ENCODE results near the gene CAGE1. TPM values are rescaled to one million over a fixed set of nuclear protein-coding genes. Genes with fewer than 3 reads are reported as not detected.

Gene CAGE1
- total RNA-seq, 1 donor from 2014 or later = not detected

DNA sequence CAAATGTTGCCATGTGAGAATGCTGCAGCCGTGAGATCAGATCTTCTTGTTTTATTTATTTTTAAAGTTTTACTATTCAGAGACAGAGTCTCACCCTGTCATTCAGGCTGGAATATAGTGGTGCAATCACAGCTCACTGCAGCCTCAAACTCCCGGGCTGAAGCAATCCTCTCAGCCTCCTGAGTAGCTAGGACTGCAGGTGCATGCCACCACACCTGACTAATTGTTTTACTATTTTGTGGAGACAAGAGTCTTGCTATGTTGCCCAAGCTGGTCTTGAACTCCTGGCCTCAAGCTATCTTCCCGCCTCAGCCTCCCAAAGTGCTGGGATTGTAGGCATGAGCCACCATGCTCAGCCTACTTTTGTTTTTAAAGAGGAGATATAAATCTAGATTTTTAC is 54.0 kb downstream of the CAGE1 start:
- DNase-seq (ENCODE audit: low spot score in 2 of 2) = no peak
- H3K4me1 ChIP-seq = no peaks in the 10 kb centered on the region
- TF ChIP-seq, protein P1, sequence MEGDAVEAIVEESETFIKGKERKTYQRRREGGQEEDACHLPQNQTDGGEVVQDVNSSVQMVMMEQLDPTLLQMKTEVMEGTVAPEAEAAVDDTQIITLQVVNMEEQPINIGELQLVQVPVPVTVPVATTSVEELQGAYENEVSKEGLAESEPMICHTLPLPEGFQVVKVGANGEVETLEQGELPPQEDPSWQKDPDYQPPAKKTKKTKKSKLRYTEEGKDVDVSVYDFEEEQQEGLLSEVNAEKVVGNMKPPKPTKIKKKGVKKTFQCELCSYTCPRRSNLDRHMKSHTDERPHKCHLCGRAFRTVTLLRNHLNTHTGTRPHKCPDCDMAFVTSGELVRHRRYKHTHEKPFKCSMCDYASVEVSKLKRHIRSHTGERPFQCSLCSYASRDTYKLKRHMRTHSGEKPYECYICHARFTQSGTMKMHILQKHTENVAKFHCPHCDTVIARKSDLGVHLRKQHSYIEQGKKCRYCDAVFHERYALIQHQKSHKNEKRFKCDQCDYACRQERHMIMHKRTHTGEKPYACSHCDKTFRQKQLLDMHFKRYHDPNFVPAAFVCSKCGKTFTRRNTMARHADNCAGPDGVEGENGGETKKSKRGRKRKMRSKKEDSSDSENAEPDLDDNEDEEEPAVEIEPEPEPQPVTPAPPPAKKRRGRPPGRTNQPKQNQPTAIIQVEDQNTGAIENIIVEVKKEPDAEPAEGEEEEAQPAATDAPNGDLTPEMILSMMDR (IDR thresholded peaks at IDR 0.05) = no peak
- H3K9me3 ChIP-seq = no peaks in the 10 kb centered on the region
- H3K27me3 ChIP-seq = no peaks in the 10 kb centered on the region
- no peak overlapping the region for H3K4me3 ChIP-seq
- H3K36me3 ChIP-seq = no peaks in the 10 kb centered on the region
- intact Hi-C loops (cut with DNase I) = no loop called here
- no peak overlapping the region for H3K27ac ChIP-seq

DNA sequence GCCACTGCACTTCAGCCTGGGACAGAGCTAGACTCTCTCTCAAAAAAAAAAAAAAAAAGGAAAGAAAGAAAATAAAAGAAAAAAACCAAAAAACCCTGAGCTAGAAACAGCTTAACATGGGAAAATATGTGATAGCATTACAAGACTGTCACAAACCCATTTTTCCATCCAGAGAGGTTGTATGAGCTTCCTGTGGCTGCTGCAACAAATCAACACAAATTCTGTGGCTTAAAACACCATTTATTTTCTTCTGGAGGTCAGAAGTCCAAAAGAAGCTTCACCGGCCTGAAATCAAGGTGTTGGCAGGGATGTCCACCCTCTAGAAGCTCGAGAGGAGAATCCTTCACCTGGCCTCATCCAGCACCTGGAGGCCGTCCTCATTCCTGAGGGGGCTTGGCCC is 54.9 kb downstream of the CAGE1 start:
- Histone ChIP-seq H3K4me1 (no peaks in the 10 kb centered on the region), H3K27me3 (no peaks in the 10 kb centered on the region), H3K27ac (no peak overlapping the region), H3K4me3 (no peak overlapping the region), H3K36me3 (no peaks in the 10 kb centered on the region), H3K9me3 (no peaks in the 10 kb centered on the region)
- TF ChIP-seq, protein P1 (IDR thresholded peaks at IDR 0.05) = no peak
- no peak for DNase-seq (ENCODE audit: low spot score in 2 of 2)
- intact Hi-C loops (cut with DNase I) = no loop called here

DNA sequence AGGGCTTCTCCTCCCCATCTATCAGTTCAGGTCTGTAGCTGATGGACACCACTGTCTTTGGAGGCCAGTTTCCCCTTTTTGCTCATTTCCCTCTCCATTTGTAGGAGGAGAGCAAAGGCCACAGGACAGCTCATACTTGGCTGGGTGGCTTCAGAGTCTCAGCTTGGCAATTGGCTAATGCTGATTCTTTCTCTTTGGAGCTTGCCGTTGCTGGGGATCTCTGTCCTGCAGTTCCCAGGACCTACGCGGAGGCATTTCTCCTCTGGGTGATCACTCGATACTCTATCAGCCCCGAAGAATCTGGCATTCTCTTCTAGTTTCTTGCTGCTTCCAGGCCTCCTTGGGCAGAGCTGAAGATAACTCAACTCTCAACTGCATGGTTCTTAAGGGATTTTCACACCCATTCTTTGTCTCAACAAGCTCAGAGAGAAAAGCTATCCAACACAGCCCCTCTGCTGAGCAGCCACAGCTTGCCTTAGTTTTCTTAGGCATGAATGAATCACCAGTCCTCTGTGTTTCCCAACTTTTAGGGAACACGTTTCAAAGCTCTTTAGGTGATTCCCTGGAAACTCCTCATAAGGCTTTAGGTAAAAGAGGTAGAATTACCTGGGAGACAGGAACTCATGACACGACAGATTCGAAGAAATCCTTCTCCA is 57.3 kb downstream of the CAGE1 start:
- no peaks in the 10 kb centered on the region for H3K36me3 ChIP-seq
- H3K27me3 ChIP-seq = no peaks in the 10 kb centered on the region
- DNase-seq (ENCODE audit: low spot score in 2 of 2) = no peak
- no peaks in the 10 kb centered on the region for H3K4me1 ChIP-seq
- TF ChIP-seq, protein P1 (IDR thresholded peaks at IDR 0.05) = no peak
- no peaks in the 10 kb centered on the region for H3K9me3 ChIP-seq
- H3K27ac ChIP-seq = no peak overlapping the region
- H3K4me3 ChIP-seq = no peak overlapping the region
- intact Hi-C loops (cut with DNase I) = no loop called here

DNA sequence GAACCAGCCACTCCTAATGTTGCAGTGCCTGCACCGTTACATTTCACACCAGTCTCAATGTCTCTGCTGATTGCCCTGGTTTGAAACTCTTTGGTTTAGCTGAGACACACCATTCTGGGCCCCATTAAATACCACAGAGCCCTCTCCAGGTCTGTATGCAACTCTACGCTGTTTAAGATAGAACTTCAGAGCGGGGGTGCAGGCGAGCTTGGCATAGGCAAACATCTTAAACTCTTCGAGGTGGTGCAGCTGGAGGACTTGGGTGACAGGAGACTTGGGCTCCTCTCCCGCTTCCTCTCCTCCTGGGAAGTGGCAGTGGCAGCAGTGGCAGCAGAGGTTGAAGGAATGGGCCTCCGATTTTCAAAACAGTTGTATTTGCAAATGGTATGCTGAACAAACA is 58.1 kb downstream of the CAGE1 start:
- intact Hi-C loops (cut with DNase I) = no loop called here
- TF ChIP-seq, protein P1 (IDR thresholded peaks at IDR 0.05) = no peak
- Histone ChIP-seq H3K27me3 (no peaks in the 10 kb centered on the region), H3K27ac (no peak overlapping the region), H3K36me3 (no peaks in the 10 kb centered on the region), H3K4me1 (no peaks in the 10 kb centered on the region), H3K4me3 (no peak overlapping the region), H3K9me3 (no peaks in the 10 kb centered on the region)
- DNase-seq (ENCODE audit: low spot score in 2 of 2) = no peak

DNA sequence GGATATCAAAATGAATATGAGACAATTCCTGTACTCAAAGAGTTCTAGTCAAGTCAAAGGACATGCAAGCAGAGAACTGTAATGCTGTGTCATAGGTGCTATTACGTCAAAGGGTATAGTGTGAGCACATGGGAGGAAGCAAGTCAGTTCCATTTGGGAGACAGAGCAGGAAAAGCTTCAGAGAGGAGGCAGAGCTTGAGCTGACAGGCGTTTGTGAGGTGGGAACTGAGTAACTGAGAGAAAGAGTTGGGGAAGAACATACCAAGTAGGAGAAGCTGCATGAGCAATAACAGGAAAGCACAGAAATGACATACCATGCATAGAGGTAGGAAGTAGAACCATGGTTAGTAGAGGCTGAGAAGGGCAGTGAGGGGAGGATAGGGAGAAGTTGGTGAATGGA is 61.3 kb downstream of the CAGE1 start:
- no peaks in the 10 kb centered on the region for H3K27me3 ChIP-seq
- no peaks in the 10 kb centered on the region for H3K36me3 ChIP-seq
- intact Hi-C loops (cut with DNase I) = no loop called here
- DNase-seq (ENCODE audit: low spot score in 2 of 2) = no peak
- H3K4me3 ChIP-seq = no peak overlapping the region
- no peaks in the 10 kb centered on the region for H3K9me3 ChIP-seq
- TF ChIP-seq, protein P1 (IDR thresholded peaks at IDR 0.05) = no peak
- H3K4me1 ChIP-seq = no peaks in the 10 kb centered on the region
- no peak overlapping the region for H3K27ac ChIP-seq

DNA sequence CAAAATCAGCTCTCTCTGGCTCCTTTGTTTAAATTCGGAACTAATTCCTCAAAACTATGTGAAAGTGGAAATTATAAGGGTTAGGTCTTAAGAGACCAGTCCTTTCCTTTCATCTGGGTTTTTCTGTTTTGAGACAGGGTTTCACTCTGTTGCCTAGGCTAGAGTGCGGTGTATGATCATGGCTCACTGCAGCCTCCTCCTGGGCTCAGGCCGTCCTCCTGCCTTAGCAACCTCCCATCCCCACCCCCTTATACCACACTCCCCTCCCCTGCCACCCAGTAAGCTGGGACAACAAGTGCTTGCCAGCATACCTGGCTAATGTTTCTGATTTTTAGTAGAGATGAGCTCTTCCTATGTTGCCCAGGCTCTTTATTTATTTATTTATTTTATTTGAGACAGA is 63.8 kb downstream of the CAGE1 start:
- no peaks in the 10 kb centered on the region for H3K4me1 ChIP-seq
- H3K4me3 ChIP-seq = no peak overlapping the region
- no peak overlapping the region for H3K27ac ChIP-seq
- no peaks in the 10 kb centered on the region for H3K36me3 ChIP-seq
- intact Hi-C loops (cut with DNase I) = no loop called here
- H3K27me3 ChIP-seq = no peaks in the 10 kb centered on the region
- TF ChIP-seq, protein P1 (IDR thresholded peaks at IDR 0.05) = no peak
- DNase-seq (ENCODE audit: low spot score in 2 of 2) = no peak
- H3K9me3 ChIP-seq = no peaks in the 10 kb centered on the region

All from ascending aorta (tissue), 2 donors.